GM10248 (cell line): Measurements from ENCODE around the gene IL32.

Experiments used
- CTCF ChIA-PET: fragments of 300-600 bp; sonication (Branson Sonifier 250); formaldehyde crosslinking; extraction: SDS; loops from one replicate; lab custom pipeline; 2021; ENCODE audit warnings: antibody characterized with exemption; lab: Yijun Ruan, JAX
- POLR2A ChIA-PET: fragments of 350-650 bp; sonication (Branson Sonifier 250); formaldehyde crosslinking; extraction: SDS; loops from one replicate; lab custom pipeline; 2020; ENCODE audit warnings: antibody characterized with exemption; lab: Yijun Ruan, JAX
- DNase-seq: peaks from one replicate; pipeline ENCODE4 v3.0.0; 2012; ENCODE audit errors: extremely low spot score
- CTCF ChIP-seq: IDR thresholded peaks from 2 replicates; pipeline ENCODE4 v1.5.1; 2012; ENCODE audit warnings: mild to moderate bottlenecking, low read depth; ENCODE audit errors: extremely low read depth, missing control alignments, control extremely low read depth

The IL32 gene

GRCh38 chr16:3057181-3058138, 8.0 kb upstream of the IL32 start:
- no peak for TF ChIP-seq CTCF
- CTCF ChIA-PET = interaction anchor here (1.0 to 4.4 kb wide), 22 partner anchors 9 to 1196 kb away, joined by 3 to 119 read pairs (median 8); partner anchors contain the start of genes ZNF205, ZNF213 and ZSCAN10
- DNase-seq = no peak
- POLR2A ChIA-PET = interaction anchor here (1.0 kb wide), 1 partner anchor 8 kb away, joined by 3 read pairs; no protein-coding TSS in a partner anchor

- peak; percentile 59 for TF ChIP-seq CTCF
- CTCF ChIA-PET = interaction anchor here (0.6 to 4.4 kb wide), 37 partner anchors 10 to 1195 kb away, joined by 3 to 119 read pairs (median 5); partner anchors contain the start of genes HCFC1R1, PAQR4, THOC6 and ZNF174
- DNase-seq = peak; percentile 73
- POLR2A ChIA-PET = interaction anchor here (0.5 to 1.0 kb wide), 3 partner anchors 9 to 30 kb away, joined by 3 to 6 read pairs (median 3); no protein-coding TSS in a partner anchor
Observed at GRCh38 chr16:3058139-3059030, 7.1 kb upstream of the IL32 start.

GRCh38 chr16:3059041-3059722, 6.3 kb upstream of the IL32 start:
- peak; percentile 93 for TF ChIP-seq CTCF
- peak; percentile 95 for DNase-seq
- CTCF ChIA-PET = interaction anchor here (0.7 to 4.4 kb wide), 43 partner anchors 10 to 1195 kb away, joined by 3 to 119 read pairs (median 5); partner anchors contain the start of genes HCFC1R1, THOC6, ZNF174 and ZNF205
- POLR2A ChIA-PET = interaction anchor here (1.0 kb wide), 1 partner anchor 30 kb away, joined by 3 read pairs; no protein-coding TSS in a partner anchor

GRCh38 chr16:3059723-3060242, 5.7 kb upstream of the IL32 start:
- TF ChIP-seq CTCF = no peak
- ChIA-PET CTCF (interaction anchor here (0.7 to 4.4 kb wide), 22 partner anchors 9 to 341 kb away, joined by 3 to 119 read pairs (median 6); partner anchors contain the start of genes HCFC1R1, THOC6, ZNF174 and ZNF205), POLR2A (no interaction called here)
- no peak for DNase-seq

GRCh38 chr16:3060339-3061127, 4.9 kb upstream of the IL32 start:
- CTCF ChIA-PET = interaction anchor here (1.1 to 4.4 kb wide), 13 partner anchors 9 to 112 kb away, joined by 3 to 119 read pairs (median 10); partner anchors contain the start of genes ZNF205, ZNF213 and ZSCAN10
- POLR2A ChIA-PET = no interaction called here
- no peak for DNase-seq
- no peak for TF ChIP-seq CTCF
